HCT116 (cell line): ENCODE data around the gene NME9. TPM values are rescaled to one million over a fixed set of nuclear protein-coding genes. Genes with fewer than 3 reads are reported as not detected.

Source experiments
- ATAC-seq: fragments of 200-7000 bp; cut with Tn5 transposase; 2 replicates; pipeline ENCODE4 v1.9.1; 2020; ENCODE audit warnings: mild to moderate bottlenecking, moderate library complexity
- BruUV-seq: library from RNA; stranded (reverse); fragments of 400-500 nt; replicated peaks from 2 replicates; lab custom pipeline; 2021; lab: Mats Ljungman, UMichigan
- CTCF ChIA-PET: fragments of 300-600 bp; sonication (Branson Sonifier 250); formaldehyde crosslinking; loops from one replicate; lab custom pipeline; 2021; ENCODE audit warnings: antibody characterized with exemption; lab: Charles Lee
- POLR2A ChIA-PET: fragments of 300-600, 350-600 bp; sonication (Branson Sonifier 250); formaldehyde crosslinking; loops from one replicate; lab custom pipeline; 2021; ENCODE audit warnings: antibody characterized with exemption; lab: Charles Lee
- RAD21 ChIA-PET, 2 experiments: fragments of 300-600 bp; sonication (Branson Sonifier 250); formaldehyde crosslinking; loops; one replicate each; lab custom pipeline; 2023; ENCODE audit warnings: low total read pairs in 2 of 2; ENCODE audit not compliant: uncharacterized antibody in 2 of 2, unreplicated experiment in 2 of 2, low non-redundant PET in 1 of 2; lab: Charles Lee
- DNase-seq: peaks from one replicate; pipeline ENCODE4 v3.0.0-alpha.2; 2010; ENCODE audit warnings: low read depth, low spot score
- H2AFZ ChIP-seq: fragments of 200-600 bp; shearing (Covaris generic), sonication (generic); 2 replicates; pipeline ENCODE4 v1.6.1; 2017; ENCODE audit warnings: low read depth, mixed run types, mixed read lengths, antibody characterized with exemption, low read length; ENCODE audit not compliant: poor library complexity, severe bottlenecking
- H3K27ac ChIP-seq: 2 replicates; pipeline ENCODE4 v1.5.1; 2012; ENCODE audit warnings: low read depth, low read length
- H3K27me3 ChIP-seq: fragments of 200-600 bp; sonication (generic); 2 replicates; pipeline ENCODE4 v1.6.1; 2016; ENCODE audit warnings: mixed run types, low read length, mixed read lengths; ENCODE audit not compliant: insufficient read depth
- H3K36me3 ChIP-seq, 2 experiments: fragments of 200-500 bp in 1 of 2; fragments of 200-600 bp in 1 of 2; sonication (Bioruptor generic) in 1 of 2; sonication (generic) in 1 of 2; 2 replicates each; pipeline versions ENCODE4 v1.5.1 to v1.6.1; 2014 to 2016; ENCODE audit warnings: low read length in 2 of 2, inconsistent platforms in 1 of 2, mixed read lengths in 1 of 2, mixed run types in 1 of 2; ENCODE audit not compliant: insufficient read depth in 2 of 2, control insufficient read depth in 1 of 2
- H3K4me1 ChIP-seq, 2 experiments: fragments of 200-600 bp in 1 of 2; sonication (generic) in 1 of 2; 2 replicates each; pipeline versions ENCODE4 v1.5.1 to v1.6.1; 2012 to 2017; ENCODE audit warnings: low read length in 2 of 2, inconsistent platforms in 1 of 2, mild to moderate bottlenecking in 1 of 2, mixed read lengths in 1 of 2, mixed run types in 1 of 2, moderate library complexity in 1 of 2; ENCODE audit not compliant: insufficient read depth in 2 of 2, control insufficient read depth in 1 of 2
- H3K4me2 ChIP-seq: fragments of 200-600 bp; sonication (generic); 2 replicates; pipeline ENCODE4 v1.6.1; 2017; ENCODE audit warnings: mixed run types, low read length, mixed read lengths
- H3K4me3 ChIP-seq, 2 experiments: fragments of 200-600 bp in 1 of 2; sonication (generic) in 1 of 2; replicated peaks in 1 of 2; 2 replicates each; pipeline ENCODE4 v1.5.1; 2011 to 2016; ENCODE audit warnings: low read length in 2 of 2, control low read depth in 1 of 2, low read depth in 1 of 2, mild to moderate bottlenecking in 1 of 2, mixed read lengths in 1 of 2, mixed run types in 1 of 2
- H3K79me2 ChIP-seq: fragments of 200-600 bp; sonication (generic); 2 replicates; pipeline ENCODE4 v1.6.1; 2017; ENCODE audit warnings: mild to moderate bottlenecking, mixed run types, low read length, moderate library complexity, mixed read lengths; ENCODE audit not compliant: insufficient read depth
- H3K9ac ChIP-seq: fragments of 200-600 bp; sonication (generic); 2 replicates; pipeline ENCODE4 v1.6.1; 2016; ENCODE audit warnings: low read length, mixed read lengths
- H3K9me2 ChIP-seq: fragments of 200-600 bp; sonication (generic), shearing (Covaris generic); 2 replicates; pipeline ENCODE4 v1.6.1; 2017; ENCODE audit warnings: mixed run types, mild to moderate bottlenecking, moderate library complexity; ENCODE audit not compliant: insufficient read depth
- H3K9me3 ChIP-seq, 2 experiments: fragments of 200-500 bp in 1 of 2; fragments of 200-600 bp in 1 of 2; sonication (Bioruptor generic) in 1 of 2; sonication (generic) in 1 of 2; 2 replicates each; pipeline ENCODE4 v1.6.1; 2014 to 2017; ENCODE audit warnings: low read length in 2 of 2, mixed read lengths in 2 of 2, inconsistent platforms in 1 of 2, low read depth in 1 of 2, mild to moderate bottlenecking in 1 of 2, mixed run types in 1 of 2, moderate library complexity in 1 of 2; ENCODE audit not compliant: control insufficient read depth in 1 of 2, insufficient read depth in 1 of 2
- H4K20me1 ChIP-seq: fragments of 200-600 bp; sonication (generic), shearing (Covaris generic); 2 replicates; pipeline ENCODE4 v1.6.1; 2017; ENCODE audit warnings: mixed run types, mild to moderate bottlenecking, moderate library complexity; ENCODE audit not compliant: insufficient read depth
- CEBPB ChIP-seq: IDR thresholded peaks from 2 replicates; pipeline ENCODE4 v1.6.1; 2012; ENCODE audit warnings: low read depth
- EGR1 ChIP-seq: IDR thresholded peaks from 2 replicates; pipeline ENCODE4 v1.6.1; 2012; ENCODE audit warnings: low read depth
- EZH2 ChIP-seq: fragments of 200-600 bp; sonication (generic); IDR thresholded peaks from 2 replicates; pipeline ENCODE4 v1.6.1; 2017; ENCODE audit warnings: antibody characterized with exemption, mixed run types
- EZH2phosphoT487 ChIP-seq: fragments of 200-600 bp; IDR thresholded peaks from 2 replicates; pipeline ENCODE4 v1.6.1; 2018; ENCODE audit warnings: antibody characterized with exemption, borderline replicate concordance
- FOSL1 ChIP-seq: IDR thresholded peaks from 2 replicates; pipeline ENCODE4 v1.6.1; 2012; ENCODE audit warnings: low read depth
- JUND ChIP-seq: IDR thresholded peaks from 2 replicates; pipeline ENCODE4 v1.6.1; 2012
- TCF7L2 ChIP-seq: IDR thresholded peaks from 2 replicates; pipeline ENCODE4 v1.7.0; 2011; ENCODE audit warnings: borderline replicate concordance, inconsistent platforms; ENCODE audit not compliant: insufficient read depth, insufficient read length; ENCODE audit errors: extremely low read depth
- intact Hi-C: fragments of 100-400 bp; cut with micrococcal nuclease; formaldehyde crosslinking; loops from 2 replicates; pipeline ENCODE4 v1.10.0; 2022
- total RNA-seq: library from RNA; stranded (reverse); gene quantifications from one replicate; pipeline ENCODE4 v1.2.1, GENCODE V29; 2021; ENCODE audit not compliant: unreplicated experiment
- TF ChIP-seq, protein P1 (sequence below): IDR thresholded peaks from 2 replicates; pipeline ENCODE4 v1.6.1; 2012; ENCODE audit warnings: low read depth

NME9 gene
- total RNA-seq, 1 experiment from 2014 or later: 0.79 TPM

GRCh38 chr3:138267083-138267482, 62.6 kb downstream of the NME9 start:
- intact Hi-C loops: no loop called here
- POLR2A ChIA-PET: no interaction called here

DNA sequence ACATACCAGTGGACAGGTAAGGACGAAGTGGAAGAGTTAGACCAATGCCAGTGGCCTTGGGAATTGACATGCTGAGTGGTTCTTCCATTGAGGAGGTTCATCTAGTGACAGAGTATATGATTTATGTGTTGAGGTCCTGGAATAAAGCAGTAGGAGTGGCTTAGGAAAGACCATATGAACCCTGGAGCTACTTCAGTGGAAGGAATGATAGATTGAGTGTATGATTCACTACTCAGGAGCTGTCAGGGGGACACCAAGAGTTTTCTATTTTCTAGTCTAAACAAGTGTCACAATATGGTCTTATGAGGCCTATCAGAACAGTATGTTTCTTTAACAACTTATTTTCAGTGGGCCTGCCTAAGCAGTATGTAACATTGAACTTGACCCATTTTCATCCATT, 63.9 kb downstream of the NME9 start:
- ChIA-PET POLR2A (no interaction called here), RAD21 (no interaction called here), CTCF (no interaction called here)
- H3K36me3 ChIP-seq: no peaks in the 10 kb centered on the region
- H3K9me3 ChIP-seq: no peaks in the 10 kb centered on the region
- H3K4me1 ChIP-seq: no peaks in the 10 kb centered on the region
- no peak for DNase-seq
- no TSS peak for BruUV-seq
- H4K20me1 ChIP-seq: no peaks in the 10 kb centered on the region
- H3K9ac ChIP-seq: no peak overlapping the region
- H3K9me2 ChIP-seq: no peaks in the 10 kb centered on the region
- no peak overlapping the region for H3K4me3 ChIP-seq
- no peaks in the 10 kb centered on the region for H3K79me2 ChIP-seq
- no peaks in the 10 kb centered on the region for H3K27me3 ChIP-seq
- no peak overlapping the region for H3K27ac ChIP-seq
- no peak overlapping the region for H3K4me2 ChIP-seq
- no peak for ATAC-seq
- no peak overlapping the region for H2AFZ ChIP-seq
- TF ChIP-seq CEBPB: no peak
- TF ChIP-seq, all 23 proteins: peak for 0
- intact Hi-C loops: no loop called here

More at GRCh38 chr3:138267083-138267482, 62.6 kb downstream of the NME9 start:
- Histone ChIP-seq H3K9ac (no peak overlapping the region), H4K20me1 (no peaks in the 10 kb centered on the region), H2AFZ (no peak overlapping the region), H3K9me2 (no peaks in the 10 kb centered on the region), H3K4me1 (no peaks in the 10 kb centered on the region), H3K4me2 (no peak overlapping the region), H3K9me3 (no peaks in the 10 kb centered on the region), H3K79me2 (no peaks in the 10 kb centered on the region)
- RAD21 ChIA-PET: no interaction called here
- ATAC-seq: no peak
- no peak for TF ChIP-seq TCF7L2
- no peak for TF ChIP-seq EGR1
- TF ChIP-seq FOSL1: no peak
- TF ChIP-seq, protein P1, sequence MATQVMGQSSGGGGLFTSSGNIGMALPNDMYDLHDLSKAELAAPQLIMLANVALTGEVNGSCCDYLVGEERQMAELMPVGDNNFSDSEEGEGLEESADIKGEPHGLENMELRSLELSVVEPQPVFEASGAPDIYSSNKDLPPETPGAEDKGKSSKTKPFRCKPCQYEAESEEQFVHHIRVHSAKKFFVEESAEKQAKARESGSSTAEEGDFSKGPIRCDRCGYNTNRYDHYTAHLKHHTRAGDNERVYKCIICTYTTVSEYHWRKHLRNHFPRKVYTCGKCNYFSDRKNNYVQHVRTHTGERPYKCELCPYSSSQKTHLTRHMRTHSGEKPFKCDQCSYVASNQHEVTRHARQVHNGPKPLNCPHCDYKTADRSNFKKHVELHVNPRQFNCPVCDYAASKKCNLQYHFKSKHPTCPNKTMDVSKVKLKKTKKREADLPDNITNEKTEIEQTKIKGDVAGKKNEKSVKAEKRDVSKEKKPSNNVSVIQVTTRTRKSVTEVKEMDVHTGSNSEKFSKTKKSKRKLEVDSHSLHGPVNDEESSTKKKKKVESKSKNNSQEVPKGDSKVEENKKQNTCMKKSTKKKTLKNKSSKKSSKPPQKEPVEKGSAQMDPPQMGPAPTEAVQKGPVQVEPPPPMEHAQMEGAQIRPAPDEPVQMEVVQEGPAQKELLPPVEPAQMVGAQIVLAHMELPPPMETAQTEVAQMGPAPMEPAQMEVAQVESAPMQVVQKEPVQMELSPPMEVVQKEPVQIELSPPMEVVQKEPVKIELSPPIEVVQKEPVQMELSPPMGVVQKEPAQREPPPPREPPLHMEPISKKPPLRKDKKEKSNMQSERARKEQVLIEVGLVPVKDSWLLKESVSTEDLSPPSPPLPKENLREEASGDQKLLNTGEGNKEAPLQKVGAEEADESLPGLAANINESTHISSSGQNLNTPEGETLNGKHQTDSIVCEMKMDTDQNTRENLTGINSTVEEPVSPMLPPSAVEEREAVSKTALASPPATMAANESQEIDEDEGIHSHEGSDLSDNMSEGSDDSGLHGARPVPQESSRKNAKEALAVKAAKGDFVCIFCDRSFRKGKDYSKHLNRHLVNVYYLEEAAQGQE: no peak
- no peak for TF ChIP-seq EZH2
- no peak for TF ChIP-seq EZH2phosphoT487
- TF ChIP-seq JUND: no peak
- TF ChIP-seq, all 23 proteins: peak for 0
- CTCF ChIA-PET: no interaction called here
- H3K4me3 ChIP-seq: no peak overlapping the region
- no peaks in the 10 kb centered on the region for H3K27me3 ChIP-seq
- no peak for DNase-seq
- peaks cover 2 to 11% of the 10 kb centered on the region in 2 experiments; a peak in 2 of 4 replicates for H3K36me3 ChIP-seq
- BruUV-seq: no TSS peak
- H3K27ac ChIP-seq: no peak overlapping the region
